GM19397 (cell line): ENCODE measurements around the gene MARCO.
"Not testable (repeated sequence)": the region's sequence is repeated elsewhere in the genome, so short reads cannot be mapped to it uniquely, and the experiment has no call there.

Source experiments
- ATAC-seq: cut with Tn5 transposase; IDR thresholded peaks from one replicate; pipeline ENCODE4 v1.9.1; 2021; ENCODE audit warnings: mild to moderate bottlenecking, moderate library complexity; ENCODE audit not compliant: unreplicated experiment

MARCO gene

DNA sequence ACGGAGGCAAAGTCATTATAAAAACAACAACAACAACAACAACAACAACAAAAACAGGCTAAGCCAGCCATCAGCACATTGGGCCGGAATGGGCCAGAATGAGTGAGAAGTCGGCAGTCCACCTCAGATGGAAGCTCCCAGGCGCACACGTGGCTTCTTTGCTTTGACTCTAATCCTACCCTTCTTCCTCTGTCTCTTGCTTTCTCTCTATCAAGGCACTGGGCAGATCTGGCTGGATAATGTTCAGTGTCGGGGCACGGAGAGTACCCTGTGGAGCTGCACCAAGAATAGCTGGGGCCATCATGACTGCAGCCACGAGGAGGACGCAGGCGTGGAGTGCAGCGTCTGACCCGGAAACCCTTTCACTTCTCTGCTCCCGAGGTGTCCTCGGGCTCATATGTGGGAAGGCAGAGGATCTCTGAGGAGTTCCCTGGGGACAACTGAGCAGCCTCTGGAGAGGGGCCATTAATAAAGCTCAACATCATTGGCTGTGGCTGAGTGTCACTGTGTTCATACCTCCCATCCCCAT is 52.2 kb downstream of the MARCO start:
- no peak for ATAC-seq

- ATAC-seq = no peak
Observed at GRCh38 chr2:118994778-118995177, 52.8 kb downstream of the MARCO start.

DNA sequence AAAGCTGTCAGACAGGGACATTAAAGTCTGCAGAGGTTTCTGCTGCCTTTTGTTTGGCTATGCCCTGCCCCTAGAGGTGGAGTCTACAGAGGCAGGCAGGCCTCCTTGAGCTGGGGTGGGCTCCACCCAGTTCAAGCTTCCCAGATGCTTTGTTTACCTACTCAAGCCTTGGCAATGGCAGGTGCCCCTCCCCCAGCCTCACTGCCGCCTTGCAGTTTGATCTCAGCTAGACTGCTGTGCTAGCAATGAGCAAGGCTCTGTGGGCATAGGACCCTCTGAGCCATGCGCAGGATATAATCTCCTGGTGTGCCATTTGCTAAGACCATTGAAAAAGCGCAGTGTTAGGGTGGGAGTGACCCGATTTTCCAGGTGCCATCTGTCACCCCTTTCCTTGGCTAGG is 61.9 kb downstream of the MARCO start:
- not testable (repeated sequence) for ATAC-seq

DNA sequence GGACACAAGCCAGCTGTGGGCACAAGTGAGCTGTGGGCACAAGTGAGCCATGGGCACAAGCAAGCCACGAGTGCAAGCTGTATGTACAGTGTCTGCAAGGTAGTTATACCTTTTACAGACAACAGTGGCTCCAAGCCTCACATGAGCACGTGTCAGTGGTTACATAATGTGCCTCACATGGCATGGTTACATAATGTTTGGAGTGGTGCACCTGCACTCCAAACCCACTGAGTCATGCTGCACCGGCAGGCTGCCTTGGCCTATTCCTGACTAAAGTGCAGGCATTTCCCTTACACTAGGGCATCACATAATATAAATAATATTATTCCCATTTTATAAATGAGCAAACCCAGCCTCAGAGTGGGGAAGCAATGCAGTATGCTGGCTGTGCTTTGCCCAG is 62.6 kb downstream of the MARCO start:
- no peak for ATAC-seq

DNA sequence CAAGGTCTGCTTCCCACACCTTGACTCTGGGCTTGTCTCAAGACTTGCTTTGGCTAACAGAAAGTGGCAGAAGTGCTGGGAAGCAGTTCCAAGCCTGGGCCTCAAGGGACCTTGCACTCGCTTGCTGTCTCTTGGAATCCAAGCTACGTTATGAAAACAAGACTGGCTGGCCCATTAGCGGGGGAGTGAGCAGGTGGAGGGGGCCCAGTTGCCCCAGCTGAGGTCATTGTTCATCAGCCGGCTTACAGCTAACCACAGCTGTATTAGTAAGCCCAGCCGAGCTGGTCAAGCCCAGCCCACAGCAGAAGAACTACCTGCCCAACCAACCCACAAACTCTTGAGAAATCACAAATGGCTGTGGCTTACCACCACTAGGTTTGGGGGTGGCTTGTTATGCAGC is 63.1 kb downstream of the MARCO start:
- no peak for ATAC-seq

DNA sequence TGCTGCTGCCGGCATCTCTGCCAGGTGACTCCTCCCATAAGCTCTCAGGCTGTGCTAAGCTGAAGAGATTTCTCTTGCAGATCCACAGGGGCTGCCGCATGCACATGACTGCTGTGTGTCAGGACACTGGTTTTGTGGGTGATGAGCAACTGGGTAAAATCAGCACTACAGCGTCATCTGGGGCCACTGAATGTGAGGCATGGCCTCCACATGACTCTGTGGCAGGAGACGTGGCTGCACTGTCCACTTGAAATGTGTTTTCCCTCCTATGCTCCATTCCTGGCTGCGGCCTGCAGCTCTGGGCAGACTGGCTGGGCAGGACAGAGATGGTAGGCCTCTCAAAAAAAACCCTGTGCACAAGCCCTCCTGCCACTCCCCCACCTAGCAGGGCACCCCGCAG is 63.6 kb downstream of the MARCO start:
- ATAC-seq = no peak

GRCh38 chr2:119006441-119006840 is 64.4 kb downstream of the MARCO start:
- ATAC-seq = no peak

GRCh38 chr2:119008108-119008507 is 66.1 kb downstream of the MARCO start:
- ATAC-seq = no peak

- ATAC-seq = no peak
Observed at GRCh38 chr2:119009110-119009509, 67.1 kb downstream of the MARCO start.

DNA sequence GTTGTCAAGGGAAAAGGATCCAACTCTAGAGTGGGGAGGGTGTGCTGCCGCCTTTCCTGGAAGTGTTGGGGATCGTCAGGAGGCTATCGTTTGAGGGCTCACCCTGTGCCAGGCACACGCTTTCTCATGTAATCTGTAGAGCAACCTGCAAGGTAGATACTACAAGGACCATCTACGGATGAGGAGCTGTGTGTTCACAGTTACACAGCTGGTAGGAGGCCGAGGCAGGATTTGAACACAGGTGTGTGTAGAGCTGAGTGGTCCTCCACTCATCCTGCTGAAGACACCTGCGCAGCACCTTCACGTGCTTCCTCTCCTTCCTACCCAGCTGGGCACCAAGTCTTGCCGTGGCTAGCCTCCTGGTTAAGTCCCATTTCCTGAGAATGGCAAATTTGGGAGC is 68.3 kb downstream of the MARCO start:
- ATAC-seq = no peak

- ATAC-seq = no peak
Observed at GRCh38 chr2:119011162-119011909, 69.3 kb downstream of the MARCO start.

DNA sequence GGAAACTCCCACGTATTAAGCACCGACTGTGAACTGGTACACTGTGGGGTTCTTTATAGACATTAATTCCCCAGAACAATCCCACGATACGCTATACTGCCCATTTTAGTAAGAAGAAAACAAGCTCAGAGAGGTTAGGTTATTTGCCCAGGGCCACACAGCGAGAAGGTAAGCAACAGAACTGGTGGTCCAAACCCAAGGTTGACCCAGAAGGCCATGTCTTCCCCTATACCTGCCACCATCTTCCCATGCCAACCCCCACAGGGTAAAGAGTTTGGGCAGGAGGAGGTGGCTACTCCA is 69.9 kb downstream of the MARCO start:
- no peak for ATAC-seq

DNA sequence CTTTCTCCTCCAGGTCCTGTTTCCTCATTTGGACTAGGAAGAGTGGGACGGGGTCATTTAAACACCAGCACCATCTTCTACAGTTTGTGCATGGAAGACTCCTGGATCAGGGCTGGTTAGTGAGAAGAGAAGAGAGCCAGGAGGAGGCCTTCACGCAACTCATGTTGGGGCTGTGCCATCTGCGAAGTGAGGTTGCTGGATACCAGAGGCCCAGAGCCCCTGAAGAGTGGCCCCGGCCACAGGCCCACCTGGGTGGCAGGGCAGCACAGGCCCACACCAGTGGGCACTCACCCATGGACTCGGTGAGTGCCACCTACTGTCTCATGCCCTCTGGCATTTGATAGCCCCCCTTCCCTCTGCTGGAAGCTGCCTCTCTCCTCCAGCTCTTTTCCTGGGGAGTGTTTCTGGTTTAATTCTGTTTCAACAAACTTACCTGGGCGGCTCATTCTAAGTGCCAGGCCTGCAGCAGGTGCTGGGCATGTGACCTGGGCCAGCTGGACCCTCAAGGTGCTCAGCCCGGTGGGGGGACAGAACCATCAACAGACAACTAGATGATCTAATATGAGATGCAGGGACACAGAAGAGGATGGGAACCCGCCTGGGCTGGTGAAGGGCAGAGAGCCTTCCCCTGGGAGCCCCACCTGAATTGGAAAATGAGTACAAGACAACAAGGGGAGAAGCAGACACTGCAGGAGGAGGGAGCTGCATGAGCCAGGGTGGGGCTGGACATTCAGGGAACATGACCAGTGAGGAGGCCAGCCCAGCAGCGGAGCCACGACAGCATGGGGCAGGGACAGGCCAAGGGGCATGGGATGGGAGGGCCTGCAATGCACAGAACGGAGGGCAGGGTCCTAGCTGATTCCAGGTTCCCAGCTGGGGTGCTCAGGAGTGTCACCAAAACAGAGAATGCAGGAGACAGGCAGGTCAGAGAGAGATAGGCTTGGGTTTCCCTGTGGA is 70.6 kb downstream of the MARCO start:
- no peak for ATAC-seq

DNA sequence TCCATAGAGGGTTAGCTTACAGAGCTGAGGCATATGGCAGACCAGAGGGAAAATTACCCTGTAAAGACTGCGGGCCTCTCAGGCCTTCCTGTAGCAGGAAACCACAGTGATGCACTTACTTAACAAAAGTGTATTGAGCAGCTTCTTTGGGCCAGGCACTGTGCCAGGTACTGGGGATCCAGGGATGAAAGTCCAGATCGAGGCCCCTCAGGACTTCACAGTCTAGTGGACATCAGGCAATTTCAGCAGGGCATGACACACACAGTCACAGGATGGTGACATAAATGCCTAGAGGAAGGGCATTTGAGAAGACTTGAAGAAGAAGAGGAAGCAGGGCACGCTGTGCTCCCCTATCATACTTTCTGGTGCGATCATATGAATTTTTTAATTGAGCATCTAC is 71.7 kb downstream of the MARCO start:
- ATAC-seq = no peak

- no peak for ATAC-seq
Observed at GRCh38 chr2:119015845-119016244, 73.9 kb downstream of the MARCO start.

- ATAC-seq = no peak
Observed at GRCh38 chr2:119019521-119019920, 77.5 kb downstream of the MARCO start.

- no peak for ATAC-seq
Observed at GRCh38 chr2:119022678-119023077, 80.7 kb downstream of the MARCO start.

GRCh38 chr2:119023534-119023933 is 81.5 kb downstream of the MARCO start:
- no peak for ATAC-seq

DNA sequence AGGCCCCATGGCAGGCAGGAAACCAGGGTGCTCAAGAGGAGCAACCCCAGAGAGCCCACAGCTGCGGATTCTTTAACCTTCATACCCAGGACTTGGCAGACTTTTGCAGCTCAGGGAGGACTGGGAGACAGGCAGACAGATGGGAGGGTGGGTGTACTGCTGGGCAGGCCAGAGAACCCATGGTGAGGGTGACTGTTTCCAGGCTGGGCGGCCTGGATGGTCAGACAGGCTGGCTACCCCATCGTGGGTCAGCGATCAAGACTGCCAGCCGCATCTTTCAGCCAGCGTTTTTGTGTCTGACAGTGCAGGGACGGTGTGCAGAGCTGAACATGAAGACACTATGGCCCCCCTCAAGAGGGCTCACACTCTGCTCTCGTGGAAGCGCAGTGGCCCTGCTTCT is 82.2 kb downstream of the MARCO start:
- ATAC-seq = no peak

DNA sequence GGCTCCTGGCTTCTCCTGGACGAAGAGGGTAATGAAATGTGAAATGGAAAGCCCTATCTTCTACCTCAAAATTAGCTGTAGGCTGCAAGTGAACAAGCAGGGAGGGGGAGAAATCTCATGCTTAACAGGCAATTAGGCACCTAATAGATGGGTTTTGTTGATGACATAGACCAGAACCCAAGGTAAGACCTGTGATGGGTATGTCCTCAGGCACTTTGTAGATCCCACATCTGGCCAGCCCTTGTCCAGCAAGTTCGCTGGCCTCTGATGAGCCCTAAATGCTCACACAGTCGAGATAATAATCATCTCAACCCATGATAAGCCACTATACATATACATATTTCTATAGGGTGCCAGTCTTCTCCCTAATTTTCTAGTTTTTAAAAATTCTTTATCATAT is 82.6 kb downstream of the MARCO start:
- ATAC-seq = no peak

DNA sequence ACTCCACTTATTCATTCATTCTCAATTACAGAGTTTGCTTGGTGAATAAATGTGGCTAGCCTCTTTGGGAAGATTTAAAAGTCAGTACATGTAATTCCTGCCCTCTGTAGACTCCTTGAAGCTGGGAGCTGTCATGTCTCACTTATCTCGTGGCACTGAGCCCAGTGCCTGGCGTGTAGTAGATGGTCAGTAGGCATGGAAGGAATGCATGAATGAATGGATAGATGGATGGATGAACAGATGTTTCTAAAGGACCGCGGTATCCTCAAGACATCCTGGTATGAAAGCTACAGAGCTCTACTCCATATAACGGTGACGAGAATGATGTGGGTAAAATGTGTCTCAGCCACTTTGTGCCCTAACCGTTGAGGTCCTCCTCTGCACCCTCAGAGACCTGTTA is 83.0 kb downstream of the MARCO start:
- ATAC-seq = no peak

GRCh38 chr2:119025762-119026351 is 83.9 kb downstream of the MARCO start:
- no peak for ATAC-seq
